K562 (cell line): ENCODE measurements around the gene PHLDB3. TPM values are rescaled to one million over a fixed set of nuclear protein-coding genes. Genes with fewer than 3 reads are reported as not detected.

ENCODE experiments used
- ATAC-seq: fragments of 200-7000 bp; cut with Tn5 transposase; 3 replicates; pipeline ENCODE4 v1.9.1; 2020; ENCODE audit warnings: moderate library complexity
- BruUV-seq: library from RNA; stranded (reverse); fragments of 400-500 nt; replicated peaks from 2 replicates; lab custom pipeline; 2021; lab: Mats Ljungman, UMichigan
- CTCF ChIA-PET: fragments of 300-600 bp; formaldehyde crosslinking; extraction: SDS; loops from one replicate; lab custom pipeline; 2021; ENCODE audit warnings: low intra/inter-chr PET ratio; lab: Yijun Ruan, JAX
- POLR2A ChIA-PET: fragments of 300-600, 350-650 bp; sonication (Branson Sonifier 250); formaldehyde crosslinking; extraction: SDS; loops from one replicate; lab custom pipeline; 2021; ENCODE audit warnings: antibody characterized with exemption, inconsistent platforms; lab: Yijun Ruan, JAX
- DNase-seq, 4 experiments: peaks; one replicate each; pipeline versions ENCODE4 v3.0.0 to v3.0.0-alpha.2; 2011 to 2018; ENCODE audit warnings: low spot score in 3 of 4, mixed read lengths in 3 of 4; ENCODE audit errors: extremely low read depth in 1 of 4
- FAIRE-seq: peaks from 2 replicates; lab custom pipeline; 2011; peaks lifted over from hg19 to GRCh38; lab: Jason Lieb, UNC
- H2AFZ ChIP-seq: 2 replicates; pipeline ENCODE4 v1.6.0; 2011; ENCODE audit warnings: low read depth, low read length, control low read depth, inconsistent platforms
- H3K27ac ChIP-seq: fragments of 200-600 bp; 3 replicates; pipeline ENCODE4 v1.8.0; 2011; ENCODE audit warnings: low read depth, mild to moderate bottlenecking, control low read depth, inconsistent platforms, low read length, moderate library complexity, mixed read lengths; ENCODE audit errors: extremely low read depth
- H3K27me3 ChIP-seq, 2 experiments: fragments of 300-600 bp in 1 of 2; 2 replicates in 1 of 2; 3 replicates in 1 of 2; pipeline versions ENCODE4 v1.6.0 to v1.8.0; 2011; ENCODE audit warnings: inconsistent platforms in 2 of 2, low read length in 2 of 2, mild to moderate bottlenecking in 1 of 2, mixed read lengths in 1 of 2, moderate library complexity in 1 of 2; ENCODE audit not compliant: control insufficient read depth in 2 of 2, insufficient read depth in 2 of 2
- H3K36me3 ChIP-seq: fragments of 300-600 bp; 3 replicates; pipeline ENCODE4 v1.8.0; 2011; ENCODE audit warnings: mild to moderate bottlenecking, low read length, inconsistent platforms; ENCODE audit not compliant: control insufficient read depth, insufficient read depth
- H3K4me1 ChIP-seq, 2 experiments: fragments of 200-600 bp in 1 of 2; replicated peaks in 1 of 2; 2 replicates in 1 of 2; 3 replicates in 1 of 2; pipeline versions ENCODE4 v1.5.1 to v1.8.0; 2011; ENCODE audit warnings: inconsistent platforms in 2 of 2, low read length in 2 of 2, mild to moderate bottlenecking in 1 of 2, mixed read lengths in 1 of 2, moderate library complexity in 1 of 2; ENCODE audit not compliant: control insufficient read depth in 2 of 2, insufficient read depth in 2 of 2
- H3K4me2 ChIP-seq: 2 replicates; pipeline ENCODE4 v1.6.1; 2011; ENCODE audit warnings: low read length, control low read depth, inconsistent platforms, mixed read lengths; ENCODE audit not compliant: insufficient read depth
- H3K4me3 ChIP-seq: fragments of 200-600 bp; sonication (generic), shearing (Covaris generic); 2 replicates; pipeline ENCODE4 v1.5.1; 2016; ENCODE audit warnings: control low read depth, inconsistent platforms
- H3K79me2 ChIP-seq: fragments of 200-600 bp; 3 replicates; pipeline ENCODE4 v1.8.0; 2011; ENCODE audit warnings: low read length, inconsistent platforms; ENCODE audit not compliant: control insufficient read depth, insufficient read depth
- H3K9ac ChIP-seq, 2 experiments: 2 replicates each; pipeline versions ENCODE4 v1.6.0 to v1.6.1; 2011; ENCODE audit warnings: low read depth in 2 of 2, low read length in 2 of 2, control low read depth in 1 of 2, inconsistent platforms in 1 of 2, mild to moderate bottlenecking in 1 of 2, mixed read lengths in 1 of 2; ENCODE audit not compliant: insufficient read depth in 1 of 2
- H3K9me1 ChIP-seq: one replicate; pipeline ENCODE4 v1.6.0; 2011; ENCODE audit warnings: inconsistent platforms, mild to moderate bottlenecking, low read length, moderate library complexity; ENCODE audit not compliant: control insufficient read depth, insufficient read depth
- H3K9me3 ChIP-seq: replicated peaks from 2 replicates; pipeline ENCODE4 v1.5.1; 2011; ENCODE audit warnings: low read depth, low read length, inconsistent platforms; ENCODE audit not compliant: control insufficient read depth, insufficient read depth
- H4K20me1 ChIP-seq: replicated peaks from 2 replicates; pipeline ENCODE4 v1.6.1; 2011; ENCODE audit warnings: low read length, inconsistent platforms, mixed read lengths; ENCODE audit not compliant: control insufficient read depth, insufficient read depth
- BHLHE40 ChIP-seq: IDR thresholded peaks from 2 replicates; pipeline ENCODE4 v1.6.1; 2011; ENCODE audit warnings: low read length, improper control_type of control experiment
- SOX6 ChIP-seq: fragments of 450-650 bp; IDR thresholded peaks from 2 replicates; pipeline ENCODE4 v1.6.1; 2014; ENCODE audit warnings: mild to moderate bottlenecking
- WHSC1 ChIP-seq: IDR thresholded peaks from one replicate; pipeline ENCODE4 v1.6.1; 2012; ENCODE audit warnings: low read length, control low read depth, inconsistent platforms
- ZC3H8 ChIP-seq: fragments of 450-650 bp; IDR thresholded peaks from 2 replicates; pipeline ENCODE4 v1.6.1; 2017
- ZNF140 ChIP-seq: fragments of 250-450 bp; sonication (Bioruptor Pico); IDR thresholded peaks from 2 replicates; pipeline ENCODE4 v1.8.0; 2021; ENCODE audit warnings: moderate library complexity, mild to moderate bottlenecking, inconsistent platforms
- ZNF584 ChIP-seq: fragments of 200-800 bp; sonication (Bioruptor generic); IDR thresholded peaks from 2 replicates; pipeline ENCODE4 v1.6.1; 2016; ENCODE audit warnings: low read depth, mild to moderate bottlenecking, missing genetic modification characterization, missing compliant biosample characterization
- WGBS: fragments of 100-300 bp; shearing (Covaris generic); methylation state at CpG from one replicate; pipeline ENCODE4 v1.1.6; 2016; ENCODE audit warnings: low coverage, mixed read lengths; ENCODE audit not compliant: insufficient coverage; ENCODE audit errors: missing lambda C conversion rate; 5-methylcytosine and 5-hydroxymethylcytosine counted together
- in situ Hi-C: fragments of 300-500 bp; cut with MboI; formaldehyde crosslinking; loops from 4 replicates; pipeline ENCODE4 v1.15.0; 2018; ENCODE audit warnings: inconsistent platforms, mixed read lengths
- intact Hi-C: fragments of 100-400 bp; cut with micrococcal nuclease; formaldehyde crosslinking; loops from 2 replicates; pipeline ENCODE4 v1.14.2; 2022
- polyA plus RNA-seq, 8 experiments: library from polyadenylated mRNA; depleted of rRNA in 4 of 8; stranded (reverse) in 5 of 8; unstranded in 3 of 8; fragments of >200 nt; fragmentation: Nextera tagmentation in 2 of 8; fragmentation: Illumina TruSeq in 1 of 8; extraction: Ambion mirVana in 2 of 8; extraction: Trizol in 1 of 8; gene quantifications; 2 replicates each; pipeline versions ENCODE4 v1.2.1 to v1.2.3, GENCODE V29; 2011 to 2014; ENCODE audit warnings: inconsistent platforms in 1 of 8, missing spikeins in 1 of 8
- total RNA-seq, 7 experiments: library from RNA; depleted of rRNA in 6 of 7; stranded (reverse); fragments of >200 nt in 6 of 7; fragmentation: Illumina TruSeq in 2 of 7; extraction: Trizol in 2 of 7; gene quantifications; 2 replicates each; pipeline versions ENCODE4 v1.2.1 to v1.2.3, GENCODE V29; 2011 to 2021; ENCODE audit warnings: low replicate concordance in 1 of 7
- TF ChIP-seq, protein P1 (sequence below): fragments of 450-650 bp; IDR thresholded peaks from 2 replicates; pipeline ENCODE4 v1.6.1; 2017; ENCODE audit warnings: antibody characterized with exemption, mild to moderate bottlenecking
- TF ChIP-seq, protein P2 (sequence below): fragments of 450-650 bp; conservative IDR thresholded peaks from 2 replicates; pipeline ENCODE4 v1.6.1; 2016; ENCODE audit warnings: missing genetic modification characterization, low read depth, mild to moderate bottlenecking, missing compliant biosample characterization, moderate library complexity
- TF ChIP-seq, protein P3 (sequence below), 2 experiments: fragments of 250-450 bp in 1 of 2; fragments of 450-650 bp in 1 of 2; sonication (Bioruptor Pico) in 1 of 2; IDR thresholded peaks; 2 replicates each; pipeline versions ENCODE4 v1.6.1 to v1.8.0; 2016 to 2021; ENCODE audit warnings: mild to moderate bottlenecking in 2 of 2, moderate library complexity in 2 of 2, missing compliant biosample characterization in 1 of 2, missing genetic modification characterization in 1 of 2

Gene PHLDB3
- total and polyA plus RNA-seq, 9 of the 15 experiments (the other 6 are each of a cell fraction or from before 2014, with no cell fraction given): 0.04 to 23.5 (median 3.9) TPM

DNA sequence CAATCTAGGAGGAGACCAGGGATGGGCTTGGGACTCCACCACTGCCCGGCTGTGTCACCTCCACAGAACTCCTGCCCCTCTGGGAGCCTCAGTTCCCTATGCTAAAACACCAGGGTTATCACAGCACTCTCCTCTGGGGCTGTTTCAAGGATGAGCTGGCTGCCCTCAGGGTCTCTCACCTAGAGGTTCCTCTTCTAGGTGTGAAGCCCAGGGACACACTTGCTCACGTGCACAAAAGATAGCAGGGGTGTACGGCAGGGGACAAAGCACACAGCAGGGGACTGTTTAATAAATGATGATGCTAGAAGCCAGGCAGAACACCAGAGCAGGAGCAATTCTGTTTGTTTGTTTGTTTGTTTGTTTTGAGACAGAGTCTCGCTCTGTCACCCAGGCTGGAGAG, 22.4 kb downstream of the PHLDB3 start:
- no peaks in the 10 kb centered on the region for H4K20me1 ChIP-seq
- H3K79me2 ChIP-seq: no peaks in the 10 kb centered on the region
- CTCF ChIA-PET: no interaction called here
- H3K4me3 ChIP-seq: no peak overlapping the region
- no peaks in the 10 kb centered on the region for H3K27me3 ChIP-seq
- no peaks in the 10 kb centered on the region for H3K9me3 ChIP-seq
- POLR2A ChIA-PET: interaction anchor here (0.6 to 0.7 kb wide), 2 partner anchors 23 to 53 kb away, joined by 3 to 4 read pairs; no protein-coding TSS in a partner anchor
- 39% methylated on average over 4 of the region's 4 CpGs for WGBS
- DNase-seq: no peak
- BruUV-seq: no TSS peak
- peaks cover 3% of the 10 kb centered on the region in 2 experiments; a peak in 2 of 5 replicates for H3K4me1 ChIP-seq
- H3K27ac ChIP-seq: no peak overlapping the region
- in situ Hi-C loops: no loop called here
- no peak for TF ChIP-seq SOX6
- TF ChIP-seq ZC3H8: no peak
- peak; percentile 15; the same call in 1 of the 2 replicates for TF ChIP-seq BHLHE40
- intact Hi-C loops: no loop called here
- no peaks in the 10 kb centered on the region for H3K9me1 ChIP-seq
- H3K9ac ChIP-seq: no peak overlapping the region
- H2AFZ ChIP-seq: no peak overlapping the region
- no peaks in the 10 kb centered on the region for H3K36me3 ChIP-seq
- no peak; the same call in 2 of the 3 replicates for ATAC-seq
- no peak for FAIRE-seq
- H3K4me2 ChIP-seq: no peak overlapping the region

DNA sequence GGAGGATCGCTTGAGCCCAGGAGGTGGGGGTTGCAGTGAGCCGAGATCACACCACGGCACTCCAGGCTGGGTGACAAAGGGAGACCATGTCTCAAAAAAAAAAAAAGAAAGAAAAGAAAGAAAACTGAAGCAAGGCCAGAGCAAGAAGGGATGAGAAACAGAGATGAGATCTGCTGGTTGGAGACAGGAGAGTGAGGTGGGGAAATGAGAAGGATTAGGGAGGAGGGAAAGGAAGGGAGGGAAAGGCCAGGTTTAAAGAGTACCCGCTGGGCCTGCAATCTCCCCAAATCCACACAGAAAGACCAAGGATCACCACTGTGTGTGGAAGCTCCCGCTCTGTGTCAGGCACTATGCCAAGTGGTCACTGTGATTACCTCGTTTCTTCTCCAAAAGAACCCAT, 22.8 kb downstream of the PHLDB3 start:
- H3K36me3 ChIP-seq: no peaks in the 10 kb centered on the region
- intact Hi-C loops: no loop called here
- ATAC-seq (no peak), FAIRE-seq (no peak), DNase-seq (no peak)
- no peaks in the 10 kb centered on the region for H3K79me2 ChIP-seq
- H2AFZ ChIP-seq: no peak overlapping the region
- ChIA-PET CTCF (no interaction called here), POLR2A (no interaction called here)
- no peaks in the 10 kb centered on the region for H4K20me1 ChIP-seq
- peaks cover 3% of the 10 kb centered on the region in 2 experiments; a peak in 2 of 5 replicates for H3K4me1 ChIP-seq
- no peak overlapping the region for H3K4me3 ChIP-seq
- H3K9ac ChIP-seq: peak overlapping the region in 1 of 2 experiments; percentile 14; a peak in 1 of 4 replicates
- no peak overlapping the region for H3K27ac ChIP-seq
- no peaks in the 10 kb centered on the region for H3K9me3 ChIP-seq
- TF ChIP-seq ZNF584 (CRISPR knock-in tag) (no peak), ZNF140 (no peak), WHSC1 (no peak)
- TF ChIP-seq, protein P1, sequence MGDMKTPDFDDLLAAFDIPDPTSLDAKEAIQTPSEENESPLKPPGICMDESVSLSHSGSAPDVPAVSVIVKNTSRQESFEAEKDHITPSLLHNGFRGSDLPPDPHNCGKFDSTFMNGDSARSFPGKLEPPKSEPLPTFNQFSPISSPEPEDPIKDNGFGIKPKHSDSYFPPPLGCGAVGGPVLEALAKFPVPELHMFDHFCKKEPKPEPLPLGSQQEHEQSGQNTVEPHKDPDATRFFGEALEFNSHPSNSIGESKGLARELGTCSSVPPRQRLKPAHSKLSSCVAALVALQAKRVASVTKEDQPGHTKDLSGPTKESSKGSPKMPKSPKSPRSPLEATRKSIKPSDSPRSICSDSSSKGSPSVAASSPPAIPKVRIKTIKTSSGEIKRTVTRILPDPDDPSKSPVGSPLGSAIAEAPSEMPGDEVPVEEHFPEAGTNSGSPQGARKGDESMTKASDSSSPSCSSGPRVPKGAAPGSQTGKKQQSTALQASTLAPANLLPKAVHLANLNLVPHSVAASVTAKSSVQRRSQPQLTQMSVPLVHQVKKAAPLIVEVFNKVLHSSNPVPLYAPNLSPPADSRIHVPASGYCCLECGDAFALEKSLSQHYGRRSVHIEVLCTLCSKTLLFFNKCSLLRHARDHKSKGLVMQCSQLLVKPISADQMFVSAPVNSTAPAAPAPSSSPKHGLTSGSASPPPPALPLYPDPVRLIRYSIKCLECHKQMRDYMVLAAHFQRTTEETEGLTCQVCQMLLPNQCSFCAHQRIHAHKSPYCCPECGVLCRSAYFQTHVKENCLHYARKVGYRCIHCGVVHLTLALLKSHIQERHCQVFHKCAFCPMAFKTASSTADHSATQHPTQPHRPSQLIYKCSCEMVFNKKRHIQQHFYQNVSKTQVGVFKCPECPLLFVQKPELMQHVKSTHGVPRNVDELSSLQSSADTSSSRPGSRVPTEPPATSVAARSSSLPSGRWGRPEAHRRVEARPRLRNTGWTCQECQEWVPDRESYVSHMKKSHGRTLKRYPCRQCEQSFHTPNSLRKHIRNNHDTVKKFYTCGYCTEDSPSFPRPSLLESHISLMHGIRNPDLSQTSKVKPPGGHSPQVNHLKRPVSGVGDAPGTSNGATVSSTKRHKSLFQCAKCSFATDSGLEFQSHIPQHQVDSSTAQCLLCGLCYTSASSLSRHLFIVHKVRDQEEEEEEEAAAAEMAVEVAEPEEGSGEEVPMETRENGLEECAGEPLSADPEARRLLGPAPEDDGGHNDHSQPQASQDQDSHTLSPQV: no peak
- TF ChIP-seq, protein P2, sequence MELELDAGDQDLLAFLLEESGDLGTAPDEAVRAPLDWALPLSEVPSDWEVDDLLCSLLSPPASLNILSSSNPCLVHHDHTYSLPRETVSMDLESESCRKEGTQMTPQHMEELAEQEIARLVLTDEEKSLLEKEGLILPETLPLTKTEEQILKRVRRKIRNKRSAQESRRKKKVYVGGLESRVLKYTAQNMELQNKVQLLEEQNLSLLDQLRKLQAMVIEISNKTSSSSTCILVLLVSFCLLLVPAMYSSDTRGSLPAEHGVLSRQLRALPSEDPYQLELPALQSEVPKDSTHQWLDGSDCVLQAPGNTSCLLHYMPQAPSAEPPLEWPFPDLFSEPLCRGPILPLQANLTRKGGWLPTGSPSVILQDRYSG (tag): no peak
- TF ChIP-seq, protein P3, sequence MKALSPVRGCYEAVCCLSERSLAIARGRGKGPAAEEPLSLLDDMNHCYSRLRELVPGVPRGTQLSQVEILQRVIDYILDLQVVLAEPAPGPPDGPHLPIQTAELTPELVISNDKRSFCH (CRISPR knock-in tag; IDR thresholded peaks at IDR 0.05): no peak
- TF ChIP-seq, protein P3 (tag; IDR thresholded peaks at IDR 0.05): no peak
- H3K9me1 ChIP-seq: no peaks in the 10 kb centered on the region
- H3K27me3 ChIP-seq: no peaks in the 10 kb centered on the region
- in situ Hi-C loops: no loop called here
- no peak overlapping the region for H3K4me2 ChIP-seq
- no TSS peak for BruUV-seq
- WGBS: 33% methylated on average over 6 of the region's 6 CpGs
